ENCODE results near the gene DDX4.
"Not testable (repeated sequence)": the region's sequence is repeated elsewhere in the genome, so short reads cannot be mapped to it uniquely, and the experiment has no call there.

The DDX4 gene

DNA sequence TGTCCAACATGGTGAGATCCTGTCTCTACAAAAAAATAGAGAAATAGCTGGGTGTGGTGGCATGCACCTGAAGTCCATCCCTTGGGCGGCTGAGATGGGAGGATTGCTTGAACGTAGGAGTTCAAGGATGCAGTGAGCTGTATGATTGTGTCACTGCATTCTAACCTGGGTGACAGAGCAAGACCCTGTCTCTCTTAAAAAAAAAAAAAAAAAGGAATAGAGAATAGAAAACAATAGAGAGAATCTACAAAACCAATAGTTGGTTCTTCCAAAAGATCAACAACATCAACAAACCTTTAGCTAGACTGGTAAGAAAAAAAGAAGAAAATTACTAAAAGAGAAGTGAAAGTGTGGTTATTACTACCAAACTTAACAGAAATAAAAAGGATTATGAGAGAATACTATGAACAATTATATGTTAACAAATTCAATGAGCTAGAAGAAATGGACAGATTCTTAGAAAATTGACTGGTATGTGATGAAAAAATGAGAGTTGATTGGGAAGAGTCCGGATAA lies 17.6 kb upstream of the DDX4 start:
- DNase-seq (ENCODE audit: low read depth in 2 of 3, low spot score in 1 of 3), result no peak

DNA sequence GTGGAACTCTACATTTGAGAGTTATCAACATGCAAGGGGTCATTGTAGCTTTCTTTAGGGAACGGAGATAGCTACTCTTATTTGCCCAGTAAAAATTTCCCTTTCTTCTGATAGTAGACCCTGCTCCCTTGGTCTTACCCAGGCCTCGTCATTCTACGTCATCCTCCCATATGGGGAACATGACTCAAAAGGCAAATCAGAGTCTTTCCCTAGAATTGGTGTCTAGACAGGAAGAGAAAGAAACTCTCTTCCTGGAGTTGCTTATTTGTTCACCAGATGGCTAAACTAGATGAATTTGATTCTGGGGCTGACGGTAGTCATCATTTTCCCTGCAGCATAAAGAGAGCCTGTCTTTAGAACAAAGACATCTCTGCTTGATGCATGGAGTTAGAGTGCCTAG lies 13.6 kb upstream of the DDX4 start:
- DNase-seq (ENCODE audit: low read depth in 2 of 3, low spot score in 1 of 3), result no peak

DNA sequence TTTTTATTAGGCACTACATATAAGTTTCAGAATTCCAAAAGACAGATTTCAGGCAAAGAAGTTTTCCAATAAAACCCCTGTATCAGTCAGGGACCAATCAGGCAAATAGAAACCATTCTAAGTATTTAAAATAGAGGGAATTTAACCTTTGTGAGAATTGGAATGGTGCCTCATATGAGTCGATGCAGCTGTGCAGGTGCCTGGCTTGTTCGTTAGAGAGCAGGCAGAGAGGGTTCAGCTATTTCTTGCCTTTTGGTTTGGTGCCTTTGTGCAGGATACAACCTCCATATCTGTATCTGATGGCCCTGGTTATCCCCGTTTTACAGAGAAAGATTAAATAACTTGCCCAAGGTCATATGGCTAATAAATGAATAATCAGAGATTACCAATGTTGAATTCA lies 6.0 kb upstream of the DDX4 start:
- no peak for DNase-seq (ENCODE audit: low read depth in 2 of 3, low spot score in 1 of 3)

DNA sequence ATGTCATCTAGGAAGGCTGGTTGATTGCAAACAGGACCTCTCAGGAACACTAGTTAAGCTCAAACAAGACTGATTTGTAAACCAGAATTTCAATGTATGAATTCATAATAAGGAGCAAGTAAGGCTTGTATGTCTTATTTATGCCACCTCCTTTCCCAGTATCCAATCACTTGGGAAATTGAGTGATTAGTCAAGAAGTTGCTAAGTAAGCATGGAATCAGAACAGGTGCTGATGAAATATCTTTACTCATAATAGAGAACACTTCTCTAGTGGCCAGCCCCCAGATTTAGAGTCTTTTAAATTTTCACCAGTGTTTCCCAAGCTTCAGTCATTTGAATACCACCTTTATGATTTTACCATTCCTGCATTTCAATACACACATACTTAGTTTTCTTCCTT lies 5.3 kb upstream of the DDX4 start:
- no peak for DNase-seq (ENCODE audit: low read depth in 2 of 3, low spot score in 1 of 3)

GRCh38 chr5:55734658-55735057 lies 3.2 kb upstream of the DDX4 start:
- DNase-seq (ENCODE audit: low read depth in 2 of 3, low spot score in 1 of 3), result no peak

DNA sequence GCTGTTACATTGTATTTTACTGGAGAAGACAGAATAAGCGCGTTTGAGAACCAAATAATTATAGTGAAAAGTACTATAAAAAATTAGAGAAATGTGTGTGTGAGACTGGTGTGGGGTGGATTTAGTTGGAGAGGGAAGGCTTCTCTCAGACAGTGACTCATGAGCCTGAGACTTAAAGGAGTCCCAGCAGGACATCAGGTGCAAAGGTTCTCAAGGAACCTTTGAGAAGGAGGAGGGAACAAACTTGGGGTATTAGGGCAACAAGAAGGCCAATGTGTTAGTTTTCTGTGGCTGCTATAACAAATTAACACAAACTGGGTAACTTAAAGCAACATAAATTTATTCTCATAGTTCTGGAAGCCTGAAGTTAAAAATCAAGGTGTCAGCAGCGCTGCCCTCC lies 4.9 kb downstream of the DDX4 start:
- no peak for DNase-seq (ENCODE audit: low read depth in 2 of 3, low spot score in 1 of 3)

GRCh38 chr5:55747778-55748318 lies 10.0 kb downstream of the DDX4 start:
- no peak for DNase-seq (ENCODE audit: low read depth in 2 of 3, low spot score in 1 of 3)

- no peak for DNase-seq (ENCODE audit: low read depth in 2 of 3, low spot score in 1 of 3)
These were observed 11.5 kb downstream of the DDX4 start for GRCh38 chr5:55749387-55749786.

DNA sequence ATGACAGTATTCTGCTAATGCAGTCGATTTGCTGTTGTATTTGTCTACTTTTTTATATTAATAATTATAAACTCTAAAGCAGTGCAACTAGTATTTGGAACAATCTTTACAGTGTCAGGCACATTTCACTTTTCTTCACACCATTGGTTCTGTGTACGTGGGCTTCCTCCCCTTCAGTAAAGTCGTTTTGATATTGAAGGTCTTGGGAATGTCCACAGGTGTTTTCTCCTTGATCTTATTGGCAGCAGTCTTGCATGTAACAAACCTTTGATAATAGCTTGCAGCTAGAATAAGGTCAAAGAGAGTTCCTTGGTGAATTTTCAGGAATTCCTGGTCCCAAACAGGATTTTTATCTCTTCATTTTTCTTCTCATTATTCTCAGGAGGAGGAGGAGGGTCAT lies 12.2 kb downstream of the DDX4 start:
- DNase-seq (ENCODE audit: low read depth in 2 of 3, low spot score in 1 of 3), result no peak

DNA sequence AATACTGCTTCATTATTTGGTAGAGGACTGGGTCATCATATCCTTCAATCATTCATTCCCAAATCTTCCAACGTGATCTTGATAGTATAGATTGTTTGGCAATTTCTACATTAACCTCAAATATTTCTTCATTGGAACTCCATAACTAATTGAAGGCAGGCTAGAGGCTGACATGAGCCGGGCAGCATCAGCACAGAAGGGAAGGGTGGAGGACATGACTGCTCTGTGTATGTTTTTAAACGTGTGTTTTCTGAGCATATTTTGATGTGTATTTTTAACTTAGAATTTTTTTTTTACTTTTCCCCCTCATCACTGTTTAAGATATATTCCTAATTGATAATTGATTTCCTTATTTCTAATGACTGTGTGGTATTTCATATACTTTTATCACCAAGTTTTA lies 12.6 kb downstream of the DDX4 start:
- DNase-seq (ENCODE audit: low read depth in 2 of 3, low spot score in 1 of 3), result no peak

DNA sequence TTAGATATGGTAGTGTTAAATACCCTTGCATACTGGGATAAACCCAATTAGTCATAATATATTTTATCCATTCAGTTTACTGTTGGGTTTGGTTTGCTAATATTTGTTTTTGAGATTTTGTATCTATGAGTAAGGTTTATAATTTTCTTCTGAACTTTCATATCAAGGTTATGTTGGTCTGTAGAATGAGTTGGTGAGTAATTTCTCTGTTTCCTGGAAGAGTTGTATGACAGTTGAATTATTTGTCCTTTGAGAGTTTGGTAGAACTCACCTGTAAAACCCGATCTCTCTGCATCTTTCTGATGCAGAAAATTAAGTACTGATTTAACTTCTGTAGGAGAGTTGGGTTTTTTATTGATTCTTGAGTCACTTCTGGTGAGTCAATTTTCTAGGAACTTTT lies 20.4 kb downstream of the DDX4 start:
- no peak for DNase-seq (ENCODE audit: low read depth in 2 of 3, low spot score in 1 of 3)

GRCh38 chr5:55758714-55759113 lies 20.9 kb downstream of the DDX4 start:
- no peak for DNase-seq (ENCODE audit: low read depth in 2 of 3, low spot score in 1 of 3)

- not testable (repeated sequence) for DNase-seq (ENCODE audit: low read depth in 2 of 3, low spot score in 1 of 3)
These were observed 23.9 kb downstream of the DDX4 start for GRCh38 chr5:55761721-55762120.

DNA sequence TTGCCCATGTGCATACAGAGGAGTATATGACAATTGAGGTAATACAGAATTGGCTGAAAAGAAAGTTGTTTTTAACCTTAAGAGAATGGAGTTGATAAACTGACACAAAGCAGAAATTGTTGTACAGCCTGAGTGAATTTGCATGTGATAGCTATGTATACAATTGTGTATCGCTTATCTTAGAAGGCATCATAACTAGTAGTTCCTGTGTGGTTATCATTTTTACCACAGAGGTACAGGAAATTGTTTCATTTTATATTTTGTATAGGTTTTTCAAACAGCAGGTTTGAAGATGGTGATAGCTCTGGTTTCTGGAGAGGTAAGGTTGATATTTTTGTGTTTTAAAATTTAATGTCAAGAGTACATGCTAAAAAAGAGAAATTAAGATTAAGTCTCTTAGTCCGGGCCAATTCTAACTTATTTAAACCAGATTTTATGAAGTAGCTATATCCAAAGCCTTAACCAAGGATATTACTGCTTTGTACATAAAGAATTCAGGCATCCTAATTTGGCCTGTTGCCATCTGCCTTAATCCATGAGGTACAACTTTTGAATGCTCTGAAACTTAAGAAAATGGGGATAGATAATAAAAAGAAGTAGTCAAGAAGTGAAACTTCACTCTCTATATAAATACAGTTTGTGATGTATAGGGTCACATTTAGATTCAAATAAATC lies 26.0 kb downstream of the DDX4 start:
- no peak for DNase-seq (ENCODE audit: low read depth in 2 of 3, low spot score in 1 of 3)

- no peak for DNase-seq (ENCODE audit: low read depth in 2 of 3, low spot score in 1 of 3)
These were observed 30.4 kb downstream of the DDX4 start for GRCh38 chr5:55768279-55768678.

DNA sequence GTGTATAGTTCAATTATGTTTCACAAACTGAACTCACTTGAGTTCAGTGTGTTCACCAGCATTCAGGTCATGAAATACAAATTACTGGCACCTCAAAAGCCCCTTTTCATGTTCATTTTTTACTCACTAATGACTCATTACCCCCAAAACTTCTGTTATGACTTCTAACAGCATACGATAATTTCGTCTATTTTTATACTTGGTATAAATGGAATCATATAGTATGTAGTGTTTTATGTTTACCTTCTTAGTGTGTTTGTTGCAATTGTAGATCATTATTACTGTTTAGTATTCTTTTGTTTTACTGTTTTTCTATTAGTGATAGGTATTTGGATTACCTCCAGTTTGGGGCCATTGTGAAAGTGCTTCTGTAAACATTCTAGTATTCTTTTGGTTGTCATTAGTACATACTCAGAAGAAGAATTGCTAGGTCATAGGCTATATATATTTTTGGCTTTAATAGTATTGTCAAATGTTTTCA lies 33.4 kb downstream of the DDX4 start:
- no peak for DNase-seq (ENCODE audit: low read depth in 2 of 3, low spot score in 1 of 3)

- DNase-seq (ENCODE audit: low read depth in 2 of 3, low spot score in 1 of 3), result no peak
These were observed 35.2 kb downstream of the DDX4 start for GRCh38 chr5:55773057-55773456.

- DNase-seq (ENCODE audit: low read depth in 2 of 3, low spot score in 1 of 3), result no peak
These were observed 39.5 kb downstream of the DDX4 start for GRCh38 chr5:55777332-55777731.

DNA sequence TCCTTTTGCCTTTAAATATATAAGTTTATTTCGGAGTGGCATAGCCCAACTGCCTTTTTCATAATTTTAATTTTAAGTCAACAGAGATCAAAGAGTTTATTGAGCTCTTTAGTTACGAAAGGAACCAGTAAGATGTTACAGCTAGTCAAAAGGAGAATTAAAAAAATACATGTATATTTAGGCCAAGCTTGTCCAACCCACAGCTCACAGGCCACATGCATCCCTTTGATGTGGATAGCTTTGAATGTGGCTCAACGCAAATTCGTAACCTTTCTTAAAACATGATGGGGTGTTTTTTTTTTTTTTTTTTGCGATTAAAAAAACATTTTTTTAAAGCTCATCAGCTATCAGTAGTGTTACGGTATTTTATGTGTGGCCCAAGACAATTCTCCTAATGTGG lies 63.1 kb downstream of the DDX4 start:
- no peak for DNase-seq (ENCODE audit: low read depth in 2 of 3, low spot score in 1 of 3)

DNA sequence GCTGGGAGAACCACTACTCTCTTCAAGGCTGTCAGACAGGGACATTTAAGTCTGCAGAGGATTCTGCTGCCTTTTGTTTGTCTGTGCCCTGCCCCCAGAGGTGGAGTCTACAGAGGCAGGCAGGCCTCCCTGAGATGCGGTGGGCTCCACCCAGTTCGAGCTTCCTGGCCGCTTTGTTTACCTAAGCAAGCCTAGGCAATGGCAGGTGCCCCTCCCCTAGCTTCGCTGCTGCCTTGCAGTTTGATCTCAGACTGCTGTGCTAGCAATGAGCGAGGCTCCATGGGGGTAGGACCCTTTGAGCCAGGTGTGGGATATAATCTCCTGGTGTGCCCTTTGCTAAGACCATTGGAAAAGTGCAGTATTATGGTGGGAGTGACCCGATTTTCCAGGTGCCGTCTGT lies 71.0 kb downstream of the DDX4 start:
- not testable (repeated sequence) for DNase-seq (ENCODE audit: low read depth in 2 of 3, low spot score in 1 of 3)

DNA sequence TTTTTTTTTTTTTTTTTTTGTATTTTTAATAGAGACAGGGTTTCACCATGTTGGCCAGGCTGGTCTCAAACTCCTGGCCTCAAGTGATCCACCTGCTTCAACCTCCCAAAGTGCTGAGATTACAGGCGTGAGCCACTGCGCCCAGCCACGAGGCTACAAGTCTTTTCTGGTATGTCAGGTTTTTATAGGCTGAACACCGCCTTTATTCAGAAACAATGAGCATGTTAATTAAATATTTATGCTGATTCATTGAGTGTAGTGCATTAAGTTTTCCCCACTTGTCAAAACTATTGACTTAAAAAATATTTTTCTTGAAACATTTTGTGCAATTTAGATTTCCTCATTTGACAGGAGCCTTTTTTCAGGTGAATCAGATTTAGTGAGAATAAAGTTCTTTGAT lies 78.1 kb downstream of the DDX4 start:
- DNase-seq (ENCODE audit: low read depth in 2 of 3, low spot score in 1 of 3), result not testable (repeated sequence)

- no peak for DNase-seq (ENCODE audit: low read depth in 2 of 3, low spot score in 1 of 3)
These were observed 78.5 kb downstream of the DDX4 start for GRCh38 chr5:55816342-55816741.

- DNase-seq (ENCODE audit: low read depth in 2 of 3, low spot score in 1 of 3), result no peak
These were observed 79.2 kb downstream of the DDX4 start for GRCh38 chr5:55817030-55817429.
